Progenitor cell of endocrine pancreas (in vitro differentiated cells): ENCODE data around the gene ABHD17B. TPM values are rescaled to one million over a fixed set of nuclear protein-coding genes. Genes with fewer than 3 reads are reported as not detected.

Experiments
- DNase-seq: peaks from one replicate; pipeline ENCODE4 v3.0.0; 2021; ENCODE audit warnings: low spot score; ENCODE audit not compliant: unreplicated experiment
- H3K27ac Mint-ChIP-seq: 2 replicates; pipeline ENCODE4 v1.8.0; 2021; ENCODE audit warnings: mild to moderate bottlenecking, moderate library complexity, mixed read lengths
- H3K27me3 Mint-ChIP-seq: 2 replicates; pipeline ENCODE4 v1.8.0; 2021; ENCODE audit warnings: mixed read lengths
- H3K36me3 Mint-ChIP-seq: 2 replicates; pipeline ENCODE4 v1.8.0; 2022; ENCODE audit warnings: mixed read lengths; ENCODE audit not compliant: insufficient read depth
- H3K4me1 Mint-ChIP-seq: 2 replicates; pipeline ENCODE4 v1.8.0; 2021; ENCODE audit warnings: low read depth, mixed read lengths
- H3K4me3 Mint-ChIP-seq: 2 replicates; pipeline ENCODE4 v1.8.0; 2021; ENCODE audit warnings: low read depth, mild to moderate bottlenecking, moderate library complexity, mixed read lengths
- H3K9me3 Mint-ChIP-seq: 2 replicates; pipeline ENCODE4 v1.8.0; 2021; ENCODE audit warnings: low read depth, mixed read lengths
- total RNA-seq: library from RNA; stranded (reverse); gene quantifications from 2 replicates; pipeline ENCODE4 v1.2.1, GENCODE V29; 2021
- TF ChIP-seq, protein P1 (sequence below): fragments of 200-600 bp; sonication (generic); IDR thresholded peaks from one replicate; pipeline ENCODE4 v1.5.0; 2021; ENCODE audit warnings: antibody characterized with exemption, mild to moderate bottlenecking; ENCODE audit not compliant: unreplicated experiment

The ABHD17B gene
- total RNA-seq, 1 donor from 2014 or later: 38.3 TPM

DNA sequence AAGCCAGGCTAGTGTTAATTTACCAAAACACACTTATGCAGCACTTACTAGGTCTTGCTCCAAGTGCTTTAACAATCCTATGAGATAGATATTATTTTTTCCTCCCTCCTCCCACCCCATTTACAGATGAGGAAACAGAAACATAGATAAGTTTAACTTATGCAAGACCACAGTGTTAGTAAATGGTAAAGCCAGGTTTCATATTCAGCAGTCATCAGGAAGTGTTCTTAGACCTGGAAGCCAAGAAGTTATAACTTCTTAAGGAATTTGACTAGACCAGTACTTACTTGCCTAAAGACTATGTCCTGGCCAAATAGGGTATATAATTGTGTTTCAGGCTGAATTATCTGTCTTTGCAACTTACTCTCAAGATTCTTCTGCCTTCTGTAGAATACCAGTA lies 15.9 kb downstream of the ABHD17B start:
- TF ChIP-seq, protein P1, sequence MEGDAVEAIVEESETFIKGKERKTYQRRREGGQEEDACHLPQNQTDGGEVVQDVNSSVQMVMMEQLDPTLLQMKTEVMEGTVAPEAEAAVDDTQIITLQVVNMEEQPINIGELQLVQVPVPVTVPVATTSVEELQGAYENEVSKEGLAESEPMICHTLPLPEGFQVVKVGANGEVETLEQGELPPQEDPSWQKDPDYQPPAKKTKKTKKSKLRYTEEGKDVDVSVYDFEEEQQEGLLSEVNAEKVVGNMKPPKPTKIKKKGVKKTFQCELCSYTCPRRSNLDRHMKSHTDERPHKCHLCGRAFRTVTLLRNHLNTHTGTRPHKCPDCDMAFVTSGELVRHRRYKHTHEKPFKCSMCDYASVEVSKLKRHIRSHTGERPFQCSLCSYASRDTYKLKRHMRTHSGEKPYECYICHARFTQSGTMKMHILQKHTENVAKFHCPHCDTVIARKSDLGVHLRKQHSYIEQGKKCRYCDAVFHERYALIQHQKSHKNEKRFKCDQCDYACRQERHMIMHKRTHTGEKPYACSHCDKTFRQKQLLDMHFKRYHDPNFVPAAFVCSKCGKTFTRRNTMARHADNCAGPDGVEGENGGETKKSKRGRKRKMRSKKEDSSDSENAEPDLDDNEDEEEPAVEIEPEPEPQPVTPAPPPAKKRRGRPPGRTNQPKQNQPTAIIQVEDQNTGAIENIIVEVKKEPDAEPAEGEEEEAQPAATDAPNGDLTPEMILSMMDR: no peak
- no peak overlapping the region for H3K27ac Mint-ChIP-seq
- peaks cover 2% of the 10 kb centered on the region for H3K36me3 Mint-ChIP-seq
- H3K27me3 Mint-ChIP-seq: no peaks in the 10 kb centered on the region
- no peak for DNase-seq
- H3K4me1 Mint-ChIP-seq: peaks cover 30% of the 10 kb centered on the region
- peaks cover 3% of the 10 kb centered on the region for H3K9me3 Mint-ChIP-seq
- no peak overlapping the region for H3K4me3 Mint-ChIP-seq

DNA sequence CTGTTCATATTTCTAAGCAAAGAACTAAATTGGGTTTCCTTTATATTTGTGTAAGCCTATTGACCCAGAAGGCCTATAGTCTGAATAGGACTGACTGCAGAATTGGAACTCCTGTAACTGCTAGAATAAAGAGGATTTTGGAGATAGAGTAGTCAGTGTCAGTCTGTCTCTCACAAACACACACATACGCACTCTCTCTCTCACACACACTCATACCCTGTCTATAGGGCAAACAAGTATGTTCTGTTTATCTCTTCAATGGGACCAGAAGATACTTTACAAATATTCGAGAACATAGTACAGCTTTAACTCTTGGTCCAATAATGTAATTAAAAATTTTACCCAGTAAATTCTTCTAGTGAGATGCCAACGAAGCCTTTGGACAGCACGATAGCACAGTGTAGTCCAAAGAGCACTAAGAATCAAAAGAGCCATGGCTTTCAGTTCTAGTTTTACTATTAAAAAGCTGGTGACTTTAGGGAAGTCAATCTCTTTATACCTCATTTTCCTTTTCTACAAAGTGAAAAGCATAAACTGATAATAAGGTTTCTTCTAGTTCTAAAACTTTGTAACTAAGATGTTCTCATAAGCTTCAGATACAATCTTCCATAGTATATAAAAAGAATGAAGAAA lies 19.3 kb downstream of the ABHD17B start:
- H3K27me3 Mint-ChIP-seq: no peaks in the 10 kb centered on the region
- no peak overlapping the region for H3K4me3 Mint-ChIP-seq

DNA sequence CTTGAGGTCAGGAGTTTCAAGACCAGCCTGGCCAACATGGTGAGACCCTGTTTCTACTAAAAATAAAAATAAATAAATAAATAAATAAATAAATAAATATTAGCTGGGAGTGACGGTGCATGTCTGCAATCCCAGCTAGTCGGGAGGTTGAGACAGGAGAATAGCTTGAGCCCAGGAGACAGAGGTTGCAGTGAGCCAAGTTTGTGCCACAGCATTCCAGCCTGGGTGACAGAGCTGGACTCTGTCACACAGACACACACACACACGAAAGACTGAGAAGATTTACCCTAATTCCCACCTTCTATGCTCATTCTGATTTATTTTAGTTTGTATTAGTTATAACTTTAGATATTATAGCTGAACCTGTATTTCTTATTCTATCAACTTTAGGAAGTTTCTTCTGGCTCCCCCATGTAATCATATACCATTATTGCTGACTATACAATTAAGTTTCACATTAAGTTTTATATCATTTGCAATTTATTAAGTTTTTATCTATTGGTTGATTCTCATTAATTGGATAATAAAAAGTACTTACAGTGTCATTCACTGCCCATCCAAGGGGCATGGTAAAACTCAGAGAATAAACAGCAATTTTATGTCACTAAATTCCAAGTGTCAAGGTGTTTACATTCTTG lies 20.8 kb downstream of the ABHD17B start:
- peaks cover 15% of the 10 kb centered on the region for H3K4me1 Mint-ChIP-seq
- H3K27me3 Mint-ChIP-seq: no peaks in the 10 kb centered on the region
- TF ChIP-seq, protein P1: no peak
- H3K9me3 Mint-ChIP-seq: peaks cover 3% of the 10 kb centered on the region
- H3K4me3 Mint-ChIP-seq: no peak overlapping the region
- DNase-seq: no peak
- H3K36me3 Mint-ChIP-seq: peaks cover 4% of the 10 kb centered on the region
- H3K27ac Mint-ChIP-seq: no peak overlapping the region

More for the DNA sequence above, 19.3 kb downstream of the ABHD17B start:
- TF ChIP-seq, protein P1: no peak
- Mint-ChIP-seq H3K36me3 (peaks cover 2% of the 10 kb centered on the region), H3K9me3 (no peaks in the 10 kb centered on the region), H3K27ac (peak overlapping the region; percentile 46), H3K4me1 (peaks cover 19% of the 10 kb centered on the region)
- no peak for DNase-seq

DNA sequence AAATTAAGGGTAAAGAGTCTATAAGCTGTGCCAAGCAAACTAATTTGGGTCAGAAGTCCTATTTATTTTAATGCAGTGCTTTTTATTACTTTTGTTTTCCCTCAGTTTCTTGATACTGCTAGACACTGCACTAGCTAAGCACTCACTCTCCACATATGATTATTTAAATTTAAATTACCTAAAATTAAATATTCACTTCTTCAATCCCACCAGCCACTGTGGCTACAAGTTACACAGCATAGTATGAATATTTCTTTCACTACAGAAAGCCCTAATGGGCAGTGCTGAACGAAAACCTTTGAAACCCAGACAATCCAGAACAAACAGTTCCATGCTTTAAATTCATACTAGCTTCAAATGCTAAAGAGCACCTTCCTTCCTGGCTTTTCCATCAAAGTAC lies 23.6 kb downstream of the ABHD17B start:
- peaks cover 18% of the 10 kb centered on the region for H3K9me3 Mint-ChIP-seq
- no peak overlapping the region for H3K4me3 Mint-ChIP-seq
- DNase-seq: no peak
- H3K27me3 Mint-ChIP-seq: no peaks in the 10 kb centered on the region
- TF ChIP-seq, protein P1: no peak
- peak overlapping the region; percentile 14 for H3K27ac Mint-ChIP-seq
- H3K36me3 Mint-ChIP-seq: peaks cover 24% of the 10 kb centered on the region
- H3K4me1 Mint-ChIP-seq: peaks cover 10% of the 10 kb centered on the region

DNA sequence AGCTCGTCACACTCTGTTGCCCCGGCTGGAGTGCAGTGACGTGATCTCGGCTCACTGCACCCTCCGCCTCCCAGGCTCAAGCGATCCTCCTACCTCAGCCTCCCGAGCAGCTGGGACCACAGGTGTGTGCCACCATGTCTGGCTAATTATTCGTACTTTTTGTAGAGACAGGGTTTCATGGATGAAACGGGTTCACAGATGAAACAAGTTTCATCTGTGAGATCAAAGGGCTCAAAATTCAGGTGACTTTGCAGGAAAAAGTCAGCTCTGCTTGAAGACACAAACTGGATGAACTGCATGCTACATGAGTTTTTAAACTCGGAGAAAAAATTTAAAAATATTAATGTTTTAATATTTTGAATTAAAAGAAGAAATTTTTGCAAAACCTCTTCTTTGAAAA lies 24.5 kb downstream of the ABHD17B start:
- no peak overlapping the region for H3K27ac Mint-ChIP-seq
- peaks cover 18% of the 10 kb centered on the region for H3K9me3 Mint-ChIP-seq
- peaks cover 28% of the 10 kb centered on the region for H3K36me3 Mint-ChIP-seq
- no peak for DNase-seq
- TF ChIP-seq, protein P1: no peak
- no peak overlapping the region for H3K4me3 Mint-ChIP-seq
- no peaks in the 10 kb centered on the region for H3K27me3 Mint-ChIP-seq
- H3K4me1 Mint-ChIP-seq: peaks cover 9% of the 10 kb centered on the region
